B cell (primary cell): ENCODE measurements around the gene FAM170B. TPM values are rescaled to one million over a fixed set of nuclear protein-coding genes. Genes with fewer than 3 reads are reported as not detected.

Source experiments
- ATAC-seq: fragments of 200-7000 bp; cut with Tn5 transposase; one replicate; pipeline ENCODE4 v1.10.0; 2021; ENCODE audit warnings: low read depth, mild to moderate bottlenecking, moderate number of reproducible peaks, moderate library complexity
- CTCF ChIA-PET: fragments of 350-600 bp; sonication (Branson Sonifier 250); formaldehyde crosslinking; loops from one replicate; lab custom pipeline; 2021; ENCODE audit warnings: antibody characterized with exemption, inconsistent platforms; lab: Charles Lee
- POLR2A ChIA-PET: fragments of 350-600 bp; sonication (Branson Sonifier 250); formaldehyde crosslinking; loops from one replicate; lab custom pipeline; 2021; ENCODE audit warnings: antibody characterized with exemption; lab: Charles Lee
- DNase-seq: peaks from one replicate; pipeline ENCODE4 v3.0.0; 2013
- H2AFZ ChIP-seq: 2 replicates; pipeline ENCODE4 v1.6.1; 2012; ENCODE audit warnings: mild to moderate bottlenecking, low read depth, low read length; ENCODE audit not compliant: insufficient read depth, poor library complexity, severe bottlenecking
- H3K27ac ChIP-seq, 2 donors: 1 replicate in 1 of 2; 2 replicates in 1 of 2; pipeline ENCODE4 v1.5.1; 2012 to 2013; ENCODE audit warnings: low read length in 2 of 2, mild to moderate bottlenecking in 2 of 2, moderate library complexity in 1 of 2
- H3K27me3 ChIP-seq, 4 experiments: fragments of 200-600 bp in 1 of 4; sonication (generic) in 1 of 4; replicated peaks in 1 of 4; 1 replicate in 2 of 4; 2 replicates in 2 of 4; pipeline versions ENCODE4 v1.6.1 to v1.7.0; 2013 to 2016; ENCODE audit warnings: low read length in 3 of 4, mild to moderate bottlenecking in 2 of 4, mixed read lengths in 1 of 4, moderate library complexity in 1 of 4; ENCODE audit not compliant: insufficient read depth in 4 of 4, control insufficient read depth in 3 of 4; ENCODE audit errors: control extremely low read depth in 1 of 4
- H3K36me3 ChIP-seq, 2 experiments: replicated peaks in 1 of 2; 1 replicate in 1 of 2; 2 replicates in 1 of 2; pipeline versions ENCODE4 v1.6.1 to v1.7.1; 2013; ENCODE audit warnings: low read length in 1 of 2; ENCODE audit not compliant: insufficient read depth in 2 of 2, control insufficient read depth in 1 of 2; ENCODE audit errors: control extremely low read depth in 1 of 2, extremely low read depth in 1 of 2
- H3K4me1 ChIP-seq, 2 donors: fragments of 200-600 bp in 1 of 2; sonication (generic) in 1 of 2; 1 replicate in 1 of 2; 2 replicates in 1 of 2; pipeline versions ENCODE4 v1.5.1 to v1.6.1; 2013 to 2017; ENCODE audit warnings: low read length in 2 of 2; ENCODE audit not compliant: control insufficient read depth in 2 of 2, insufficient read depth in 2 of 2
- H3K4me2 ChIP-seq: replicated peaks from 2 replicates; pipeline ENCODE3; 2012; ENCODE audit warnings: mild to moderate bottlenecking, low read depth, low read length; ENCODE audit not compliant: poor library complexity, severe bottlenecking
- H3K4me3 ChIP-seq, 5 experiments: fragments of 200-600 bp in 1 of 5; sonication (generic) in 1 of 5; 1 replicate in 3 of 5; 2 replicates in 2 of 5; pipeline versions ENCODE4 v1.5.1 to v1.7.0; 2011 to 2016; ENCODE audit warnings: low read length in 4 of 5, mild to moderate bottlenecking in 4 of 5, low read depth in 2 of 5, control low read depth in 1 of 5, moderate library complexity in 1 of 5; ENCODE audit not compliant: insufficient read depth in 1 of 5; ENCODE audit errors: control extremely low read depth in 1 of 5, extremely low read depth in 1 of 5
- H3K79me2 ChIP-seq: fragments of 200-600 bp; sonication (generic); one replicate; pipeline ENCODE4 v1.6.0; 2016; ENCODE audit warnings: low read length; ENCODE audit not compliant: control insufficient read depth, insufficient read depth
- H3K9ac ChIP-seq: fragments of 200-600 bp; sonication (generic); 2 replicates; pipeline ENCODE4 v1.6.1; 2017; ENCODE audit warnings: mild to moderate bottlenecking, low read length, moderate library complexity
- H3K9me3 ChIP-seq, 3 donors: one replicate each; pipeline versions ENCODE4 v1.6.1 to v1.7.1; 2013; ENCODE audit warnings: low read length in 2 of 3; ENCODE audit not compliant: control insufficient read depth in 2 of 3, insufficient read depth in 1 of 3; ENCODE audit errors: control extremely low read depth in 1 of 3
- H4K20me1 ChIP-seq: 2 replicates; pipeline ENCODE4 v1.6.0; 2012; ENCODE audit warnings: mild to moderate bottlenecking, low read length; ENCODE audit not compliant: insufficient read depth, control insufficient read depth, poor library complexity, severe bottlenecking
- H3K27ac Mint-ChIP-seq: one replicate; pipeline ENCODE4 v1.8.0; 2021; ENCODE audit warnings: mixed read lengths
- H3K27me3 Mint-ChIP-seq: one replicate; pipeline ENCODE4 v1.8.0; 2021; ENCODE audit warnings: mixed read lengths
- H3K4me1 Mint-ChIP-seq: one replicate; pipeline ENCODE4 v1.8.0; 2021; ENCODE audit warnings: mixed read lengths
- H3K4me3 Mint-ChIP-seq: one replicate; pipeline ENCODE4 v1.8.0; 2021; ENCODE audit warnings: mixed read lengths
- H3K9me3 Mint-ChIP-seq: one replicate; pipeline ENCODE4 v1.8.0; 2022; ENCODE audit warnings: mixed read lengths; ENCODE audit not compliant: insufficient read depth
- CTCF ChIP-seq: fragments of 200-600 bp; IDR thresholded peaks from one replicate; pipeline ENCODE4 v1.8.0; 2022; ENCODE audit warnings: antibody characterized with exemption, mild to moderate bottlenecking
- EZH2 ChIP-seq: IDR thresholded peaks from 2 replicates; pipeline ENCODE4 v1.6.1; 2012; ENCODE audit warnings: borderline replicate concordance, low read depth, mild to moderate bottlenecking, moderate library complexity, low read length; ENCODE audit not compliant: insufficient read depth, poor library complexity, severe bottlenecking
- WGBS: methylation state at CpG from one replicate; pipeline ENCODE4 v1.1.5; 2013; ENCODE audit warnings: missing lambda C conversion rate; ENCODE audit not compliant: insufficient coverage; 5-methylcytosine and 5-hydroxymethylcytosine counted together
- intact Hi-C: fragments of 100-400 bp; cut with micrococcal nuclease; formaldehyde crosslinking; loops from one replicate; pipeline ENCODE4 v1.10.0; 2022
- polyA plus RNA-seq: library from polyadenylated mRNA; depleted of rRNA; stranded (reverse); fragments of >200 nt; gene quantifications from 2 replicates; pipeline ENCODE4 v1.2.3, GENCODE V29; 2012
- total RNA-seq, 2 donors: library from RNA; stranded (reverse); fragments of 120-200 nt in 1 of 2; gene quantifications; 1 replicate in 1 of 2; 2 replicates in 1 of 2; pipeline versions ENCODE4 v1.2.3 to v1.2.4, GENCODE V29; 2013 to 2022

FAM170B gene
- total and polyA plus RNA-seq, 2 donors (not counting 1 experiment from before 2014, with no cell fraction given), result not detected

GRCh38 chr10:49143249-49143648 lies 9.4 kb upstream of the FAM170B start:
- no peak overlapping the region for H3K4me3 ChIP-seq
- Mint-ChIP-seq H3K4me1 (no peaks in the 10 kb centered on the region), H3K27me3 (peaks cover 23% of the 10 kb centered on the region), H3K4me3 (no peak overlapping the region), H3K9me3 (peaks cover 5% of the 10 kb centered on the region), H3K27ac (no peak overlapping the region)
- H3K4me2 ChIP-seq, result no peak overlapping the region
- H3K36me3 ChIP-seq, result no peaks in the 10 kb centered on the region
- ChIA-PET CTCF (no interaction called here), POLR2A (no interaction called here)
- H3K9me3 ChIP-seq, result peaks cover 0 to 10% (median 9%) of the 10 kb centered on the region in 3 donors
- ATAC-seq, result no peak
- H3K27ac ChIP-seq, result no peak overlapping the region
- H4K20me1 ChIP-seq, result no peaks in the 10 kb centered on the region
- no peak overlapping the region for H2AFZ ChIP-seq
- no peaks in the 10 kb centered on the region for H3K4me1 ChIP-seq
- peaks cover 0 to 3% (median 0%) of the 10 kb centered on the region in 4 experiments for H3K27me3 ChIP-seq
- no peak for DNase-seq
- H3K9ac ChIP-seq, result no peak overlapping the region
- intact Hi-C loops, result no loop called here
- TF ChIP-seq CTCF (no peak), EZH2 (no peak)
- no peaks in the 10 kb centered on the region for H3K79me2 ChIP-seq

GRCh38 chr10:49141541-49142332 lies 7.9 kb upstream of the FAM170B start:
- H3K27ac Mint-ChIP-seq, result no peak overlapping the region
- H2AFZ ChIP-seq, result no peak overlapping the region
- no peak overlapping the region for H3K27ac ChIP-seq
- H3K27me3 Mint-ChIP-seq, result peaks cover 15% of the 10 kb centered on the region
- H3K4me2 ChIP-seq, result no peak overlapping the region
- intact Hi-C loops, result no loop called here
- H3K4me3 Mint-ChIP-seq, result no peak overlapping the region
- CTCF ChIA-PET, result no interaction called here
- WGBS, result 50% methylated on average over 1 of the region's 5 CpGs
- no peaks in the 10 kb centered on the region for H3K79me2 ChIP-seq
- POLR2A ChIA-PET, result no interaction called here
- no peaks in the 10 kb centered on the region for H4K20me1 ChIP-seq
- DNase-seq (no peak), ATAC-seq (no peak)
- TF ChIP-seq CTCF (no peak), EZH2 (no peak)
- H3K4me3 ChIP-seq, result no peak overlapping the region
- H3K4me1 Mint-ChIP-seq, result peaks cover 2% of the 10 kb centered on the region
- H3K27me3 ChIP-seq, result no peaks in the 10 kb centered on the region
- no peaks in the 10 kb centered on the region for H3K9me3 Mint-ChIP-seq
- H3K9ac ChIP-seq, result no peak overlapping the region
- H3K36me3 ChIP-seq, result no peaks in the 10 kb centered on the region
- H3K4me1 ChIP-seq, result no peaks in the 10 kb centered on the region
- peaks cover 0 to under 1% (median 0%) of the 10 kb centered on the region in 3 donors for H3K9me3 ChIP-seq
